ENCODE measurements around the gene PHAF1.

DNA sequence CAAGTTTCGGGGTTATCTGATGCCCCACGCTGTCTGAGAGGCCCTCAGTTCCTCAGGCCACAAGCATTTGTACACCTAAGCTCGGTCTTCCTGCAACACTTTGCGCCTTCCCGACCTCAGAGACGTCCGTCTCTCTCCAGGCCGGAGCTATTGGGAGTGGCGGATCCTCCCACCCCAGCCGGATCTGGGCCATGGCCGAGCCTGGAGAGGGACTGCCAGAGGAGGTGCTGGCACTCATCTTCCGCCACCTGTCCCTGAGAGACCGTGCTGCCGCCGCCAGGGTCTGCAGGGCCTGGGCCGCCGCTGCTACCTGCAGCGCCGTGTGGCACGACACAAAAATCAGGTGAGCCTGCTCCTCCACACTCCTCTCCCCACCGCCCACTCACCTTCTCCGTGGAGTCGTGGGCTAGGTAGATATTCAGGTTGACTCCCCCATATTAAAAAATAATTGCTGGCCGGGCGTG, 51.9 kb downstream of the PHAF1 start:
- TF ChIP-seq CTCF (IDR thresholded peaks at IDR 0.05) = no peak
- no peak for TF ChIP-seq POLR2A (IDR thresholded peaks at IDR 0.05)

Measured in Peyer's patch (tissue), 4 donors.